GM19043 (cell line): ENCODE measurements around the gene CDADC1.
A peak's percentile ranks its signal among the peaks of the same experiment; 100 is the strongest.
"Not testable (repeated sequence)": the region's sequence is repeated elsewhere in the genome, so short reads cannot be mapped to it uniquely, and the experiment has no call there.

ENCODE experiments used
- ATAC-seq: cut with Tn5 transposase; IDR thresholded peaks from one replicate; pipeline ENCODE4 v1.9.1; 2021; ENCODE audit warnings: low read depth; ENCODE audit not compliant: unreplicated experiment

CDADC1 gene

GRCh38 chr13:49292742-49293486 lies 45.2 kb downstream of the CDADC1 start:
- no peak for ATAC-seq

- not testable (repeated sequence) for ATAC-seq
Observed at GRCh38 chr13:49294723-49295122, 47.0 kb downstream of the CDADC1 start.

- no peak for ATAC-seq
Observed at GRCh38 chr13:49295244-49295643, 47.5 kb downstream of the CDADC1 start.

GRCh38 chr13:49296659-49297058 lies 48.9 kb downstream of the CDADC1 start:
- no peak for ATAC-seq

GRCh38 chr13:49297338-49297737 lies 49.6 kb downstream of the CDADC1 start:
- no peak for ATAC-seq

- no peak for ATAC-seq
Observed at GRCh38 chr13:49298416-49298815, 50.7 kb downstream of the CDADC1 start.

- ATAC-seq: no peak
Observed at GRCh38 chr13:49298903-49299605, 51.3 kb downstream of the CDADC1 start.

- no peak for ATAC-seq
Observed at GRCh38 chr13:49300276-49300675, 52.6 kb downstream of the CDADC1 start.

- ATAC-seq: peak; percentile 92
Observed at GRCh38 chr13:49300739-49301589, 53.2 kb downstream of the CDADC1 start.

- ATAC-seq: no peak
Observed at GRCh38 chr13:49302222-49302621, 54.5 kb downstream of the CDADC1 start.

GRCh38 chr13:49302817-49303216 lies 55.1 kb downstream of the CDADC1 start:
- ATAC-seq: no peak

- no peak for ATAC-seq
Observed at GRCh38 chr13:49303533-49304252, 56.0 kb downstream of the CDADC1 start.

GRCh38 chr13:49304356-49304755 lies 56.6 kb downstream of the CDADC1 start:
- ATAC-seq: no peak

- no peak for ATAC-seq
Observed at GRCh38 chr13:49304763-49305700, 57.3 kb downstream of the CDADC1 start.

GRCh38 chr13:49305792-49306425 lies 58.2 kb downstream of the CDADC1 start:
- ATAC-seq: no peak

GRCh38 chr13:49307365-49307764 lies 59.6 kb downstream of the CDADC1 start:
- no peak for ATAC-seq

- ATAC-seq: no peak
Observed at GRCh38 chr13:49308097-49308875, 60.6 kb downstream of the CDADC1 start.

- ATAC-seq: no peak
Observed at GRCh38 chr13:49308921-49309408, 61.2 kb downstream of the CDADC1 start.
